ENCODE measurements around the gene SASH1.

Gene SASH1

GRCh38 chr6:148544421-148544820, 201.8 kb downstream of the SASH1 start:
- Histone ChIP-seq H2AFZ (ENCODE audit: low read depth, low read length, severe bottlenecking) (no peak overlapping the region), H3K4me2 (ENCODE audit: low read depth, low read length, poor library complexity, severe bottlenecking) (no peak overlapping the region), H3K9me3 (ENCODE audit: insufficient read depth, low read length) (no peaks in the 10 kb centered on the region), H3K36me3 (ENCODE audit: low read length) (no peaks in the 10 kb centered on the region), H3K79me2 (ENCODE audit: insufficient read depth, low read length) (no peaks in the 10 kb centered on the region), H4K20me1 (ENCODE audit: low read depth, low read length) (no peaks in the 10 kb centered on the region), H3K4me3 (ENCODE audit: insufficient read depth, low read length, poor library complexity, severe bottlenecking) (no peak overlapping the region), H3K9me2 (replicated peaks; ENCODE audit: insufficient read depth, low read length) (no peaks in the 10 kb centered on the region), H3F3A (ENCODE audit: insufficient read depth) (no peaks in the 10 kb centered on the region), H3K27me3 (ENCODE audit: low read length) (no peaks in the 10 kb centered on the region), H3K9ac (ENCODE audit: low read length) (no peak overlapping the region), H3K27ac (ENCODE audit: low read depth, low read length) (no peak overlapping the region)
- no peak for TF ChIP-seq EZH2phosphoT487 (conservative IDR thresholded peaks at IDR 0.05; ENCODE audit: low read length)
- TF ChIP-seq, protein P1, sequence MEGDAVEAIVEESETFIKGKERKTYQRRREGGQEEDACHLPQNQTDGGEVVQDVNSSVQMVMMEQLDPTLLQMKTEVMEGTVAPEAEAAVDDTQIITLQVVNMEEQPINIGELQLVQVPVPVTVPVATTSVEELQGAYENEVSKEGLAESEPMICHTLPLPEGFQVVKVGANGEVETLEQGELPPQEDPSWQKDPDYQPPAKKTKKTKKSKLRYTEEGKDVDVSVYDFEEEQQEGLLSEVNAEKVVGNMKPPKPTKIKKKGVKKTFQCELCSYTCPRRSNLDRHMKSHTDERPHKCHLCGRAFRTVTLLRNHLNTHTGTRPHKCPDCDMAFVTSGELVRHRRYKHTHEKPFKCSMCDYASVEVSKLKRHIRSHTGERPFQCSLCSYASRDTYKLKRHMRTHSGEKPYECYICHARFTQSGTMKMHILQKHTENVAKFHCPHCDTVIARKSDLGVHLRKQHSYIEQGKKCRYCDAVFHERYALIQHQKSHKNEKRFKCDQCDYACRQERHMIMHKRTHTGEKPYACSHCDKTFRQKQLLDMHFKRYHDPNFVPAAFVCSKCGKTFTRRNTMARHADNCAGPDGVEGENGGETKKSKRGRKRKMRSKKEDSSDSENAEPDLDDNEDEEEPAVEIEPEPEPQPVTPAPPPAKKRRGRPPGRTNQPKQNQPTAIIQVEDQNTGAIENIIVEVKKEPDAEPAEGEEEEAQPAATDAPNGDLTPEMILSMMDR (IDR thresholded peaks at IDR 0.05; ENCODE audit: insufficient read depth, low read length, poor library complexity, severe bottlenecking), result no peak

- no peaks in the 10 kb centered on the region for H3K9me3 ChIP-seq (ENCODE audit: insufficient read depth, low read length)
- no peak overlapping the region for H2AFZ ChIP-seq (ENCODE audit: low read depth, low read length, severe bottlenecking)
- H3K27me3 ChIP-seq (ENCODE audit: low read length), result no peaks in the 10 kb centered on the region
- H3F3A ChIP-seq (ENCODE audit: insufficient read depth), result no peaks in the 10 kb centered on the region
- H3K79me2 ChIP-seq (ENCODE audit: insufficient read depth, low read length), result no peaks in the 10 kb centered on the region
- no peak for TF ChIP-seq EZH2phosphoT487 (conservative IDR thresholded peaks at IDR 0.05; ENCODE audit: low read length)
- TF ChIP-seq, protein P1 (IDR thresholded peaks at IDR 0.05; ENCODE audit: insufficient read depth, low read length, poor library complexity, severe bottlenecking), result no peak
- H3K4me2 ChIP-seq (ENCODE audit: low read depth, low read length, poor library complexity, severe bottlenecking), result no peak overlapping the region
- H3K9ac ChIP-seq (ENCODE audit: low read length), result no peak overlapping the region
- H4K20me1 ChIP-seq (ENCODE audit: low read depth, low read length), result no peaks in the 10 kb centered on the region
- H3K36me3 ChIP-seq (ENCODE audit: low read length), result no peaks in the 10 kb centered on the region
- no peak overlapping the region for H3K27ac ChIP-seq (ENCODE audit: low read depth, low read length)
- H3K9me2 ChIP-seq (replicated peaks; ENCODE audit: insufficient read depth, low read length), result no peaks in the 10 kb centered on the region
- no peak overlapping the region for H3K4me3 ChIP-seq (ENCODE audit: insufficient read depth, low read length, poor library complexity, severe bottlenecking)
Observed at GRCh38 chr6:148545901-148546300, 203.3 kb downstream of the SASH1 start.

- TF ChIP-seq, protein P1 (IDR thresholded peaks at IDR 0.05; ENCODE audit: insufficient read depth, low read length, poor library complexity, severe bottlenecking), result no peak
- no peak for TF ChIP-seq EZH2phosphoT487 (conservative IDR thresholded peaks at IDR 0.05; ENCODE audit: low read length)
- Histone ChIP-seq H2AFZ (ENCODE audit: low read depth, low read length, severe bottlenecking) (no peak overlapping the region), H3K36me3 (ENCODE audit: low read length) (no peaks in the 10 kb centered on the region), H3K27me3 (ENCODE audit: low read length) (no peaks in the 10 kb centered on the region), H3K9ac (ENCODE audit: low read length) (no peak overlapping the region), H3K4me3 (ENCODE audit: insufficient read depth, low read length, poor library complexity, severe bottlenecking) (no peak overlapping the region), H3K9me3 (ENCODE audit: insufficient read depth, low read length) (no peaks in the 10 kb centered on the region), H3F3A (ENCODE audit: insufficient read depth) (no peaks in the 10 kb centered on the region), H3K4me2 (ENCODE audit: low read depth, low read length, poor library complexity, severe bottlenecking) (no peak overlapping the region), H3K79me2 (ENCODE audit: insufficient read depth, low read length) (no peaks in the 10 kb centered on the region), H4K20me1 (ENCODE audit: low read depth, low read length) (no peaks in the 10 kb centered on the region), H3K27ac (ENCODE audit: low read depth, low read length) (no peak overlapping the region), H3K9me2 (replicated peaks; ENCODE audit: insufficient read depth, low read length) (no peaks in the 10 kb centered on the region)
Observed at GRCh38 chr6:148547110-148547509, 204.5 kb downstream of the SASH1 start.

Data from SU-DHL-6 (cell line).